GM12878 (cell line): ENCODE data around the gene HAAO. TPM values are rescaled to one million over a fixed set of nuclear protein-coding genes. Genes with fewer than 3 reads are reported as not detected.

Experiments used
- ATAC-seq: fragments of 200-7000 bp; cut with Tn5 transposase; 3 replicates; pipeline ENCODE4 v1.9.1; 2020; ENCODE audit warnings: mild to moderate bottlenecking, moderate library complexity
- BruUV-seq: library from RNA; stranded (reverse); fragments of 400-500 nt; replicated peaks from 2 replicates; lab custom pipeline; 2021; lab: Mats Ljungman, UMichigan
- CTCF ChIA-PET: fragments of 300-600 bp; sonication (Branson Sonifier 250); formaldehyde crosslinking; extraction: SDS; loops from one replicate; lab custom pipeline; 2021; ENCODE audit warnings: inconsistent platforms; lab: Yijun Ruan, JAX
- POLR2A ChIA-PET: fragments of 350-600 bp; formaldehyde crosslinking; extraction: SDS; loops from one replicate; lab custom pipeline; 2021; ENCODE audit warnings: inconsistent platforms; lab: Charles Lee
- RAD21 ChIA-PET: fragments of 300-600 bp; sonication (Branson Sonifier 250); formaldehyde crosslinking; loops from one replicate; lab custom pipeline; 2023; ENCODE audit warnings: antibody characterized with exemption; ENCODE audit not compliant: unreplicated experiment; lab: Charles Lee
- SMC1A ChIA-PET: fragments of 300-600 bp; sonication (Branson Sonifier 250); formaldehyde crosslinking; loops from one replicate; lab custom pipeline; 2023; ENCODE audit not compliant: unreplicated experiment, uncharacterized antibody; lab: Charles Lee
- DNase-seq: peaks from one replicate; pipeline ENCODE4 v3.0.0-alpha.2; 2011; ENCODE audit warnings: low read depth, low spot score
- FAIRE-seq: peaks from 3 replicates; lab custom pipeline; 2011; peaks lifted over from hg19 to GRCh38; lab: Jason Lieb, UNC
- H2AFZ ChIP-seq: 2 replicates; pipeline ENCODE4 v1.6.0; 2011; ENCODE audit warnings: low read depth, low read length, control low read depth; ENCODE audit not compliant: control insufficient read depth
- H3K27ac ChIP-seq: 2 replicates; pipeline ENCODE4 v1.5.1; 2011; ENCODE audit warnings: control low read depth; ENCODE audit not compliant: control insufficient read depth, insufficient read depth
- H3K27me3 ChIP-seq, 2 experiments: replicated peaks in 1 of 2; 2 replicates each; pipeline versions ENCODE4 v1.6.0 to v1.6.1; 2011; ENCODE audit warnings: low read length in 1 of 2; ENCODE audit not compliant: control insufficient read depth in 2 of 2, insufficient read depth in 2 of 2
- H3K36me3 ChIP-seq, 2 experiments: 2 replicates each; pipeline ENCODE4 v1.5.1; 2011; ENCODE audit warnings: low read length in 1 of 2; ENCODE audit not compliant: control insufficient read depth in 2 of 2, insufficient read depth in 2 of 2
- H3K4me1 ChIP-seq: 2 replicates; pipeline ENCODE4 v1.6.1; 2011; ENCODE audit warnings: mild to moderate bottlenecking, low read length, moderate library complexity, mixed read lengths; ENCODE audit not compliant: control insufficient read depth, insufficient read depth
- H3K4me2 ChIP-seq: 2 replicates; pipeline ENCODE4 v1.6.0; 2011; ENCODE audit warnings: control low read depth; ENCODE audit not compliant: control insufficient read depth, insufficient read depth
- H3K4me3 ChIP-seq: fragments of 200-600 bp; sonication (generic); 2 replicates; pipeline ENCODE4 v1.5.1; 2016
- H3K79me2 ChIP-seq: 2 replicates; pipeline ENCODE4 v1.6.0; 2011; ENCODE audit warnings: low read length; ENCODE audit not compliant: control insufficient read depth, insufficient read depth
- H3K9ac ChIP-seq: 2 replicates; pipeline ENCODE4 v1.8.0; 2011; ENCODE audit warnings: low read length, control low read depth, mixed read lengths; ENCODE audit not compliant: control insufficient read depth, insufficient read depth
- H3K9me3 ChIP-seq: replicated peaks from 3 replicates; pipeline ENCODE4 v1.5.1; 2011; ENCODE audit warnings: mild to moderate bottlenecking, low read length; ENCODE audit not compliant: control insufficient read depth, insufficient read depth
- H4K20me1 ChIP-seq: 2 replicates; pipeline ENCODE4 v1.6.0; 2011; ENCODE audit not compliant: control insufficient read depth, insufficient read depth
- BCL11A ChIP-seq: IDR thresholded peaks from 2 replicates; pipeline ENCODE4 v1.6.1; 2011; ENCODE audit warnings: low read depth, low read length
- SPI1 ChIP-seq: IDR thresholded peaks from 2 replicates; pipeline ENCODE4 v1.6.1; 2011; ENCODE audit warnings: low read depth, mild to moderate bottlenecking, low read length, moderate library complexity, borderline replicate concordance; ENCODE audit not compliant: insufficient read depth
- WGBS: methylation state at CpG from one replicate; pipeline ENCODE4 v1.1.6; 2016; ENCODE audit warnings: low lambda C conversion rate; ENCODE audit not compliant: insufficient replicate concordance, insufficient coverage; ENCODE audit errors: missing lambda C conversion rate; 5-methylcytosine and 5-hydroxymethylcytosine counted together
- in situ Hi-C: fragments of 300-500 bp; cut with MboI; formaldehyde crosslinking; loops from 9 replicates; pipeline ENCODE4 v1.14.3; 2018; ENCODE audit warnings: mixed read lengths
- intact Hi-C: fragments of 100-400 bp; cut with micrococcal nuclease; formaldehyde crosslinking; loops from one replicate; pipeline ENCODE4 v1.14.2; 2022; ENCODE audit not compliant: unreplicated experiment
- polyA plus RNA-seq, 11 experiments: library from polyadenylated mRNA; depleted of rRNA in 4 of 11; unstranded in 6 of 11; stranded (reverse) in 5 of 11; fragments of >200 nt; fragmentation: Nextera tagmentation in 4 of 11; fragmentation: Illumina TruSeq in 1 of 11; extraction: Ambion mirVana in 4 of 11; extraction: Trizol in 1 of 11; gene quantifications; 1 replicate in 1 of 11; 2 replicates in 10 of 11; pipeline versions ENCODE4 v1.2.1 to v1.2.3, GENCODE V29; 2011 to 2016; ENCODE audit warnings: inconsistent platforms in 2 of 11, missing spikeins in 2 of 11, low read depth in 1 of 11
- total RNA-seq, 4 experiments: library from RNA; depleted of rRNA in 3 of 4; stranded (reverse); fragments of >200 nt in 3 of 4; fragmentation: Illumina TruSeq in 1 of 4; extraction: Trizol in 1 of 4; gene quantifications; 2 replicates each; pipeline versions ENCODE4 v1.2.1 to v1.2.3, GENCODE V29; 2013 to 2021
- TF ChIP-seq, protein P1 (sequence below): fragments of 450-650 bp; formaldehyde crosslinking; IDR thresholded peaks from 2 replicates; pipeline ENCODE4 v1.4.0; 2020; ENCODE audit warnings: mild to moderate bottlenecking, moderate library complexity

Gene HAAO
- total and polyA plus RNA-seq, 10 of the 15 experiments (the other 5 are each of a cell fraction or from before 2014, with no cell fraction given), result 4.3 to 58.7 (median 26.8) TPM

DNA sequence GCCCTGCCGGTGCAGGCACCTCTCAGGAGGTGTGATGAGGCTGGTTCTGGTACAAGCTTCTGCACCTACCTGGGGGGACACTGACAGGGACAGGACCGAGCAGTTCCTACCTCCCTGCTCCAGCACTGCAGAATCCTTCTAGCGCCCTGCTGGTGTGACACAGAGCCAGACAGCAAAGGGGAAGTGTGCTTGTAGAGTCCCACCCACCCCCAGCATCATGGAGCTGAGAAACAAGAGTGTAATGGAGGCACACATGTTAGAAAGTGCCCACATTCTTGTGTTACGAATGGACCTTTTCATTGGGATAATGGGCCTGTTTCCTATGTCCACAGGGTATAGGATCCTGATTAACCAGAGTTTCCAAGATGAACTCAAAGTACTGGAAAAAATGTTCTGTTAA is 66.7 kb downstream of the HAAO start:
- ChIA-PET POLR2A (interaction anchor here (0.7 to 1.0 kb wide), 2 partner anchors 69 to 796 kb away, joined by 3 to 5 read pairs; no protein-coding TSS in a partner anchor), SMC1A (interaction anchor here (0.8 to 2.9 kb wide), 3 partner anchors 17 to 86 kb away, joined by 4 to 7 read pairs (median 4); no protein-coding TSS in a partner anchor), RAD21 (interaction anchor here (0.7 to 1.1 kb wide), 2 partner anchors 67 to 69 kb away, joined by 3 to 4 read pairs; partner anchors contain the start of gene HAAO), CTCF (interaction anchor here (1.2 kb wide), 1 partner anchor 29 kb away, joined by 3 read pairs; no protein-coding TSS in a partner anchor)
- H3K4me1 ChIP-seq, result peaks cover 19% of the 10 kb centered on the region
- H3K27ac ChIP-seq, result no peak overlapping the region
- H3K4me3 ChIP-seq, result no peak overlapping the region
- H3K79me2 ChIP-seq, result no peaks in the 10 kb centered on the region
- WGBS, result 85% methylated on average over 4 of the region's 4 CpGs
- BruUV-seq, result no TSS peak
- no peak for ATAC-seq
- peaks cover 2% of the 10 kb centered on the region; the same call in 1 of the 3 replicates for H3K9me3 ChIP-seq
- in situ Hi-C loops, result no loop called here
- DNase-seq, result no peak
- H2AFZ ChIP-seq, result no peak overlapping the region
- TF ChIP-seq BCL11A, result no peak
- TF ChIP-seq, protein P1, sequence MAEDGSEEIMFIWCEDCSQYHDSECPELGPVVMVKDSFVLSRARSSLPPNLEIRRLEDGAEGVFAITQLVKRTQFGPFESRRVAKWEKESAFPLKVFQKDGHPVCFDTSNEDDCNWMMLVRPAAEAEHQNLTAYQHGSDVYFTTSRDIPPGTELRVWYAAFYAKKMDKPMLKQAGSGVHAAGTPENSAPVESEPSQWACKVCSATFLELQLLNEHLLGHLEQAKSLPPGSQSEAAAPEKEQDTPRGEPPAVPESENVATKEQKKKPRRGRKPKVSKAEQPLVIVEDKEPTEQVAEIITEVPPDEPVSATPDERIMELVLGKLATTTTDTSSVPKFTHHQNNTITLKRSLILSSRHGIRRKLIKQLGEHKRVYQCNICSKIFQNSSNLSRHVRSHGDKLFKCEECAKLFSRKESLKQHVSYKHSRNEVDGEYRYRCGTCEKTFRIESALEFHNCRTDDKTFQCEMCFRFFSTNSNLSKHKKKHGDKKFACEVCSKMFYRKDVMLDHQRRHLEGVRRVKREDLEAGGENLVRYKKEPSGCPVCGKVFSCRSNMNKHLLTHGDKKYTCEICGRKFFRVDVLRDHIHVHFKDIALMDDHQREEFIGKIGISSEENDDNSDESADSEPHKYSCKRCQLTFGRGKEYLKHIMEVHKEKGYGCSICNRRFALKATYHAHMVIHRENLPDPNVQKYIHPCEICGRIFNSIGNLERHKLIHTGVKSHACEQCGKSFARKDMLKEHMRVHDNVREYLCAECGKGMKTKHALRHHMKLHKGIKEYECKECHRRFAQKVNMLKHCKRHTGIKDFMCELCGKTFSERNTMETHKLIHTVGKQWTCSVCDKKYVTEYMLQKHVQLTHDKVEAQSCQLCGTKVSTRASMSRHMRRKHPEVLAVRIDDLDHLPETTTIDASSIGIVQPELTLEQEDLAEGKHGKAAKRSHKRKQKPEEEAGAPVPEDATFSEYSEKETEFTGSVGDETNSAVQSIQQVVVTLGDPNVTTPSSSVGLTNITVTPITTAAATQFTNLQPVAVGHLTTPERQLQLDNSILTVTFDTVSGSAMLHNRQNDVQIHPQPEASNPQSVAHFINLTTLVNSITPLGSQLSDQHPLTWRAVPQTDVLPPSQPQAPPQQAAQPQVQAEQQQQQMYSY (CRISPR knock-in tag), result no peak
- TF ChIP-seq SPI1, result peak; percentile 69; the same call in 1 of the 2 replicates
- intact Hi-C loops, result no loop called here
- H3K4me2 ChIP-seq, result no peak overlapping the region
- no peak overlapping the region for H3K9ac ChIP-seq
- FAIRE-seq, result no peak
- H3K36me3 ChIP-seq, result peaks cover 0 to 3% of the 10 kb centered on the region in 2 experiments; a peak in 1 of 4 replicates
- H4K20me1 ChIP-seq, result no peaks in the 10 kb centered on the region
- H3K27me3 ChIP-seq, result no peaks in the 10 kb centered on the region
